NB4 (cell line): Measurements from ENCODE around the gene RPS6KA5.
"Not testable (repeated sequence)": the region's sequence is repeated elsewhere in the genome, so short reads cannot be mapped to it uniquely, and the experiment has no call there.

Source experiments
- MYC ChIP-seq: IDR thresholded peaks from 2 replicates; pipeline ENCODE4 v1.6.1; 2011; ENCODE audit warnings: low read depth, low read length
- POLR2A ChIP-seq: IDR thresholded peaks from 2 replicates; pipeline ENCODE4 v1.6.1; 2011; ENCODE audit warnings: mild to moderate bottlenecking; ENCODE audit not compliant: insufficient read length; ENCODE audit errors: extremely low read depth

DNA sequence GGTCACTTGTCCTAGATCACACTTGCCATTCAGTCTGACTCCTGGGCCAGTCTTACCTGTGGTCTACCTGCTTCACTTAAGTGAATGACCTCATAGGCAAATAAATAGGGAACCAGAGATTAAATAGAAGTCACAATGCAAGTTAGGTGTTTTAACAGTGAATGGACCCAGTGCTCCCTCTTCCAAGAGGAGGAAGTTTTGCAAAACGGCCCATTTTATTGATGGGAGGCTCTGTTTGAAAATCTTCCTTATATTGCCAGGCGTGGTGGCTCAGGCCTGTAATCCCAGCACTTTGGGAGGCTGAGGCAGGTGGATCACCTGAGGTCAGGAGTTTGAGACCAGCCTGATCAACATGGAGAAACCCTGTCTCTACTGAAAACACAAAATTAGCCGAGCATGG, 79.8 kb downstream of the RPS6KA5 start:
- TF ChIP-seq MYC, POLR2A: not testable (repeated sequence)
